ENCODE results near the gene TFF2.

- TF ChIP-seq MAZ (IDR thresholded peaks at IDR 0.05; ENCODE audit: borderline replicate concordance, low read depth, low read length): no peak
- TF ChIP-seq, protein P1, sequence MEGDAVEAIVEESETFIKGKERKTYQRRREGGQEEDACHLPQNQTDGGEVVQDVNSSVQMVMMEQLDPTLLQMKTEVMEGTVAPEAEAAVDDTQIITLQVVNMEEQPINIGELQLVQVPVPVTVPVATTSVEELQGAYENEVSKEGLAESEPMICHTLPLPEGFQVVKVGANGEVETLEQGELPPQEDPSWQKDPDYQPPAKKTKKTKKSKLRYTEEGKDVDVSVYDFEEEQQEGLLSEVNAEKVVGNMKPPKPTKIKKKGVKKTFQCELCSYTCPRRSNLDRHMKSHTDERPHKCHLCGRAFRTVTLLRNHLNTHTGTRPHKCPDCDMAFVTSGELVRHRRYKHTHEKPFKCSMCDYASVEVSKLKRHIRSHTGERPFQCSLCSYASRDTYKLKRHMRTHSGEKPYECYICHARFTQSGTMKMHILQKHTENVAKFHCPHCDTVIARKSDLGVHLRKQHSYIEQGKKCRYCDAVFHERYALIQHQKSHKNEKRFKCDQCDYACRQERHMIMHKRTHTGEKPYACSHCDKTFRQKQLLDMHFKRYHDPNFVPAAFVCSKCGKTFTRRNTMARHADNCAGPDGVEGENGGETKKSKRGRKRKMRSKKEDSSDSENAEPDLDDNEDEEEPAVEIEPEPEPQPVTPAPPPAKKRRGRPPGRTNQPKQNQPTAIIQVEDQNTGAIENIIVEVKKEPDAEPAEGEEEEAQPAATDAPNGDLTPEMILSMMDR (conservative IDR thresholded peaks at IDR 0.05; ENCODE audit: low read depth, low read length): no peak
- no peak for TF ChIP-seq ELK1 (IDR thresholded peaks at IDR 0.05; ENCODE audit: borderline replicate concordance, low read depth, low read length)
- no peak for TF ChIP-seq USF2 (IDR thresholded peaks at IDR 0.05; ENCODE audit: low read depth, low read length)
- no peak for TF ChIP-seq POLR2A (IDR thresholded peaks at IDR 0.05; ENCODE audit: low read depth, low read length)
- TF ChIP-seq SMC3 (IDR thresholded peaks at IDR 0.05; ENCODE audit: low read depth, low read length): no peak
- TF ChIP-seq CEBPB (IDR thresholded peaks at IDR 0.05; ENCODE audit: low read depth, low read length): no peak
Measured at GRCh38 chr21:42352441-42353095, 1.8 kb upstream of the TFF2 start.
